Testis (tissue), 2 donors: ENCODE measurements around the gene PLCL1.

Experiments used
- CTCF ChIP-seq, 3 experiments: fragments of 450-650 bp in 2 of 3; fragments of 200-600 bp in 1 of 3; sonication (generic) in 1 of 3; IDR thresholded peaks; one replicate each; pipeline ENCODE4 v1.5.1; 2016 to 2019; ENCODE audit warnings: antibody characterized with exemption in 3 of 3, mild to moderate bottlenecking in 2 of 3, moderate library complexity in 1 of 3
- POLR2A ChIP-seq: fragments of 450-650 bp; IDR thresholded peaks from one replicate; pipeline ENCODE4 v1.6.1; 2017; ENCODE audit warnings: antibody characterized with exemption, mild to moderate bottlenecking, moderate library complexity

- no peak for TF ChIP-seq CTCF (IDR thresholded peaks at IDR 0.05)
- TF ChIP-seq POLR2A: no peak
These were observed 136.0 kb downstream of the PLCL1 start for GRCh38 chr2:197940382-197940781.
